Tibial artery (tissue), 4 donors: Measurements from ENCODE around the gene WASF1.

Experiments used
- DNase-seq, 2 donors: peaks; one replicate each; pipeline ENCODE4 v3.0.0-alpha.2; 2019
- H3K27ac ChIP-seq, 2 donors: fragments of 200-600 bp; sonication (generic) in 1 of 2; 1 replicate in 1 of 2; 2 replicates in 1 of 2; pipeline ENCODE4 v1.5.1; 2018 to 2019; ENCODE audit warnings: mild to moderate bottlenecking in 1 of 2
- H3K27me3 ChIP-seq, 2 donors: fragments of 200-600 bp; sonication (generic) in 1 of 2; one replicate each; pipeline versions ENCODE4 v1.5.1 to v1.6.0; 2016 to 2019
- H3K36me3 ChIP-seq, 3 donors: fragments of 200-600 bp; sonication (generic) in 2 of 3; one replicate each; pipeline ENCODE4 v1.5.1; 2016 to 2019; ENCODE audit warnings: mild to moderate bottlenecking in 2 of 3
- H3K4me1 ChIP-seq, 4 donors: fragments of 200-600 bp; sonication (generic) in 2 of 4; 1 replicate in 3 of 4; 2 replicates in 1 of 4; pipeline ENCODE4 v1.5.1; 2016 to 2019
- H3K4me3 ChIP-seq, 2 donors: fragments of 200-600 bp; sonication (generic) in 1 of 2; 1 replicate in 1 of 2; 2 replicates in 1 of 2; pipeline ENCODE4 v1.5.1; 2018 to 2019; ENCODE audit warnings: mild to moderate bottlenecking in 2 of 2
- H3K9me3 ChIP-seq, 3 donors: fragments of 200-600 bp; sonication (generic) in 1 of 3; one replicate each; pipeline ENCODE4 v1.5.1; 2016 to 2019
- intact Hi-C: fragments of 100-400 bp; cut with DNase I; formaldehyde crosslinking; loops from one replicate; pipeline ENCODE4 v1.15.0; 2023; ENCODE audit warnings: low total_unique reads
- TF ChIP-seq, protein P1 (sequence below), 2 experiments: fragments of 200-600 bp in 1 of 2; fragments of 450-650 bp in 1 of 2; IDR thresholded peaks; one replicate each; pipeline ENCODE4 v1.5.1; 2017 to 2019; ENCODE audit warnings: antibody characterized with exemption in 2 of 2, mild to moderate bottlenecking in 1 of 2, moderate library complexity in 1 of 2

WASF1 gene

GRCh38 chr6:110196874-110197273 lies 17.4 kb upstream of the WASF1 start:
- Histone ChIP-seq H3K9me3 (no peaks in the 10 kb centered on the region), H3K4me1 (no peaks in the 10 kb centered on the region), H3K27ac (no peak overlapping the region), H3K4me3 (no peak overlapping the region), H3K27me3 (no peaks in the 10 kb centered on the region), H3K36me3 (peaks cover 0 to 19% (median 4%) of the 10 kb centered on the region in 3 donors)
- TF ChIP-seq, protein P1, sequence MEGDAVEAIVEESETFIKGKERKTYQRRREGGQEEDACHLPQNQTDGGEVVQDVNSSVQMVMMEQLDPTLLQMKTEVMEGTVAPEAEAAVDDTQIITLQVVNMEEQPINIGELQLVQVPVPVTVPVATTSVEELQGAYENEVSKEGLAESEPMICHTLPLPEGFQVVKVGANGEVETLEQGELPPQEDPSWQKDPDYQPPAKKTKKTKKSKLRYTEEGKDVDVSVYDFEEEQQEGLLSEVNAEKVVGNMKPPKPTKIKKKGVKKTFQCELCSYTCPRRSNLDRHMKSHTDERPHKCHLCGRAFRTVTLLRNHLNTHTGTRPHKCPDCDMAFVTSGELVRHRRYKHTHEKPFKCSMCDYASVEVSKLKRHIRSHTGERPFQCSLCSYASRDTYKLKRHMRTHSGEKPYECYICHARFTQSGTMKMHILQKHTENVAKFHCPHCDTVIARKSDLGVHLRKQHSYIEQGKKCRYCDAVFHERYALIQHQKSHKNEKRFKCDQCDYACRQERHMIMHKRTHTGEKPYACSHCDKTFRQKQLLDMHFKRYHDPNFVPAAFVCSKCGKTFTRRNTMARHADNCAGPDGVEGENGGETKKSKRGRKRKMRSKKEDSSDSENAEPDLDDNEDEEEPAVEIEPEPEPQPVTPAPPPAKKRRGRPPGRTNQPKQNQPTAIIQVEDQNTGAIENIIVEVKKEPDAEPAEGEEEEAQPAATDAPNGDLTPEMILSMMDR (IDR thresholded peaks at IDR 0.05) = no peak
- no peak for DNase-seq
- intact Hi-C loops = no loop called here

GRCh38 chr6:110195639-110196038 lies 16.2 kb upstream of the WASF1 start:
- no peaks in the 10 kb centered on the region for H3K9me3 ChIP-seq
- H3K4me1 ChIP-seq = no peaks in the 10 kb centered on the region
- DNase-seq = no peak
- intact Hi-C loops = no loop called here
- H3K36me3 ChIP-seq = peaks cover 0 to 19% (median 4%) of the 10 kb centered on the region in 3 donors
- H3K27me3 ChIP-seq = no peaks in the 10 kb centered on the region
- TF ChIP-seq, protein P1 (IDR thresholded peaks at IDR 0.05) = no peak
- H3K27ac ChIP-seq = no peak overlapping the region
- H3K4me3 ChIP-seq = no peak overlapping the region

DNA sequence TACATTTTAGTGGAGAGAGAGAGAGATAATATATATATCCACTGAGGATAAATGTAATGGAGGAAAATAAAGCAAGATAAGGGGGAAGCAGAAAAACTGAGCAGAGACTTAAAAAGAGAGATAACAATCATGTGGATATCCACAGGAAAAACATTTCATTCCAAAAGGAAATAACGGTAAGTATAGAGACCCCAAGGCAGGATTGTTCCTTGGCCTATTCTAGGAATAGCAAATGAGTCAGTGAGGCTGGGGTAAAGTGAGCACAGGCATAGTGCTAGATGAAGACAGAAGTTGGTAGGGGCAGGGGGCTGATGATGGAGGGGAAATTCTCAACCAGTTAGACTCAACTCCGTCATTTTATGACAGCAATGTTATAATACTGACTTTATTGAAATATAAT lies 12.0 kb upstream of the WASF1 start:
- DNase-seq = no peak
- intact Hi-C loops = no loop called here
- no peaks in the 10 kb centered on the region for H3K9me3 ChIP-seq
- H3K27ac ChIP-seq = no peak overlapping the region
- H3K27me3 ChIP-seq = no peaks in the 10 kb centered on the region
- H3K36me3 ChIP-seq = peaks cover 0 to 14% (median 4%) of the 10 kb centered on the region in 3 donors
- peaks cover 0 to 11% (median 1%) of the 10 kb centered on the region in 4 donors for H3K4me1 ChIP-seq
- no peak overlapping the region for H3K4me3 ChIP-seq
- TF ChIP-seq, protein P1 (IDR thresholded peaks at IDR 0.05) = no peak

GRCh38 chr6:110190726-110191125 lies 11.3 kb upstream of the WASF1 start:
- peaks cover 0 to 19% (median 1%) of the 10 kb centered on the region in 4 donors for H3K4me1 ChIP-seq
- H3K9me3 ChIP-seq = no peaks in the 10 kb centered on the region
- intact Hi-C loops = no loop called here
- no peak overlapping the region for H3K4me3 ChIP-seq
- no peak overlapping the region for H3K27ac ChIP-seq
- H3K27me3 ChIP-seq = no peaks in the 10 kb centered on the region
- H3K36me3 ChIP-seq = peaks cover 0 to 14% (median 4%) of the 10 kb centered on the region in 3 donors
- no peak for DNase-seq
- TF ChIP-seq, protein P1 (IDR thresholded peaks at IDR 0.05) = no peak

DNA sequence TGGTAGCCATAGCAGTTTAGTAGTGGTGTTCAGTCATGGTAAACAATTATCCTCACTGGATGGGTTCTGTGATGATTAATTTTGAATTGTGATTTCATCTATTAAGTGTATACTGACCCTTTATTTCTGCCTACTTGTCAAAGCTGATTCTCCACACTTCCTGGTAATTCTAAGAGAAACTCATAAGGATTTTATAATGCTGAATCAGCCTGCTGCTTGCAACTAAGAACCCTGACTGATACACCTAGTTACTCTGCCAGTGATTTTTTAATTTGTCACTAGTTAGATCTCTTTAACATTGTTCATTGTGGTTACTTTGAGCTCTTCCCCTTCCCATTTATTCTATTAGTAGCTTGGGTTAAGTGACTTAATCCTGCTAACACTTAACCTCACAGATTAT lies 9.3 kb upstream of the WASF1 start:
- DNase-seq = no peak
- intact Hi-C loops = no loop called here

More for the DNA sequence above, 9.3 kb upstream of the WASF1 start:
- TF ChIP-seq, protein P1 (IDR thresholded peaks at IDR 0.05) = no peak
- H3K36me3 ChIP-seq = peaks cover 0 to 6% (median 4%) of the 10 kb centered on the region in 3 donors
- H3K27ac ChIP-seq = no peak overlapping the region
- H3K4me3 ChIP-seq = no peak overlapping the region
- H3K27me3 ChIP-seq = no peaks in the 10 kb centered on the region
- no peaks in the 10 kb centered on the region for H3K9me3 ChIP-seq
- peaks cover 0 to 32% (median 3%) of the 10 kb centered on the region in 4 donors for H3K4me1 ChIP-seq
